GM06990 (cell line): ENCODE results near the gene GRK3.

Experiments used
- DNase-seq: peaks from one replicate; pipeline ENCODE4 v3.0.0-alpha.2; 2011; ENCODE audit not compliant: insufficient read length; ENCODE audit errors: extremely low read depth
- H3K27me3 ChIP-seq: replicated peaks from 2 replicates; pipeline ENCODE4 v1.6.0; 2011; ENCODE audit warnings: low read length; ENCODE audit not compliant: control insufficient read depth, insufficient read depth
- H3K36me3 ChIP-seq: 2 replicates; pipeline ENCODE4 v1.5.1; 2011; ENCODE audit warnings: low read length; ENCODE audit not compliant: control insufficient read depth, insufficient read depth
- H3K4me3 ChIP-seq: replicated peaks from 2 replicates; pipeline ENCODE4 v1.5.1; 2011; ENCODE audit warnings: low read depth, mild to moderate bottlenecking, control low read depth, low read length
- TF ChIP-seq, protein P1 (sequence below): IDR thresholded peaks from 2 replicates; pipeline ENCODE4 v1.5.1; 2011; ENCODE audit warnings: low read length, control low read depth, mild to moderate bottlenecking, inconsistent platforms; ENCODE audit not compliant: insufficient read depth, poor library complexity, severe bottlenecking

GRK3 gene

DNA sequence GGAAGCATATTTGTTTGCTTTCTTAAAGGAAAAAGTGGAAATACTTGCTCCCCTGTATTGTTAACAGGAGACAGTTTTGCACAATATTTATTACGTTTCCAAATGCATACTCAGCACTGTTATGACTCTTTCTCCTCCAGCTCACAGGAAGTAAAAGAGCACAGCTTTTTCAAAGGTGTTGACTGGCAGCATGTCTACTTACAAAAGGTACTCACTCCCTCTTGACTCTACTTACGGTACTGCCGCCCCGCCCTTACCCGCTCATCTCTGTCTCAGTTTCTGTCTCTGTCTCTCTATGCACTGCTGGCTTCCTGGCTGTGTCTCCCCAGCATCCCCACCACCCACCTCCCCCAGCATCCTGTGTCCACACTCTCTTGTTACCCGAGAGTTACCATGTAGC, 145.3 kb downstream of the GRK3 start:
- no peak for DNase-seq
- TF ChIP-seq, protein P1, sequence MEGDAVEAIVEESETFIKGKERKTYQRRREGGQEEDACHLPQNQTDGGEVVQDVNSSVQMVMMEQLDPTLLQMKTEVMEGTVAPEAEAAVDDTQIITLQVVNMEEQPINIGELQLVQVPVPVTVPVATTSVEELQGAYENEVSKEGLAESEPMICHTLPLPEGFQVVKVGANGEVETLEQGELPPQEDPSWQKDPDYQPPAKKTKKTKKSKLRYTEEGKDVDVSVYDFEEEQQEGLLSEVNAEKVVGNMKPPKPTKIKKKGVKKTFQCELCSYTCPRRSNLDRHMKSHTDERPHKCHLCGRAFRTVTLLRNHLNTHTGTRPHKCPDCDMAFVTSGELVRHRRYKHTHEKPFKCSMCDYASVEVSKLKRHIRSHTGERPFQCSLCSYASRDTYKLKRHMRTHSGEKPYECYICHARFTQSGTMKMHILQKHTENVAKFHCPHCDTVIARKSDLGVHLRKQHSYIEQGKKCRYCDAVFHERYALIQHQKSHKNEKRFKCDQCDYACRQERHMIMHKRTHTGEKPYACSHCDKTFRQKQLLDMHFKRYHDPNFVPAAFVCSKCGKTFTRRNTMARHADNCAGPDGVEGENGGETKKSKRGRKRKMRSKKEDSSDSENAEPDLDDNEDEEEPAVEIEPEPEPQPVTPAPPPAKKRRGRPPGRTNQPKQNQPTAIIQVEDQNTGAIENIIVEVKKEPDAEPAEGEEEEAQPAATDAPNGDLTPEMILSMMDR: no peak
- Histone ChIP-seq H3K36me3 (peaks cover 11% of the 10 kb centered on the region), H3K27me3 (no peaks in the 10 kb centered on the region), H3K4me3 (no peak overlapping the region)

DNA sequence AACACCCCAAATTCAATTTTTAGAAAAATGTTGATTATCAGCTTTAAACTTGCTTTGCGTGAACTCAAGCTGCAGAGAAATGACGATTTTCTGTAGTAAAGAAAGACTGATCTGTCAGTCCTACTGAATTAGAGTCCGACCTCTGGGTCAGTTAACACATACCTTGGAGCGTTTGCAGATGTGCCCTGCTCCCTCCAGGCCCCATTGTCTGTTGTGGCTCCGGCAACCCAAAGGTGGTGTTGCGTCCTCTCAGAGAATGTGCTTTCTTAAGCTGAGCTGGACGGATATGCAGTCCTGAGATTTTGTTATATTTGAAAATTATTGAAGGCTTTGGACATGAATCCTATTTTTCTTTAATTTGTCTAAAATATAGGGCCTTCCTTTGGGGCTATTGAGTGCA, 146.0 kb downstream of the GRK3 start:
- Histone ChIP-seq H3K27me3 (no peaks in the 10 kb centered on the region), H3K4me3 (no peak overlapping the region), H3K36me3 (peaks cover 11% of the 10 kb centered on the region)
- TF ChIP-seq, protein P1: no peak
- DNase-seq: no peak

DNA sequence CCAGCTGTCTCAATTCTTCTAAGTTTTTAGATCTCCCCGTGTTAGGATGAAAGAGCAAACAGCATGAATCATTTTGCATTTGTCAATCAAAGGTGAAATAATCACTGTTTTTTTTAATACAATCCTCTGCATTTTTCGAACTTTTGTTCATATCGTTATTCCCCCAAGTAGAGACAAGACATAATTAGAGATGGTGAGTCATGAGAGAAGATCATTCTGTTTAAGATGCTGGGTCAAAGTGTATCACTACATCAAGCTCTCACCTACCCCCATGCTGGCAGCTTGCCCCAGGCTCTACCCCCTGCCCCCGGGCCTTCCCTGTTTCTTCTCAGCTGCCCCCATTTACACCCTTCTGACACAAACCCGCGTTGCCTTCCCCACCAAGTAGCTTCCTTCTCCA, 147.0 kb downstream of the GRK3 start:
- TF ChIP-seq, protein P1: no peak
- Histone ChIP-seq H3K36me3 (peaks cover 9% of the 10 kb centered on the region), H3K4me3 (no peak overlapping the region), H3K27me3 (no peaks in the 10 kb centered on the region)
- no peak for DNase-seq

DNA sequence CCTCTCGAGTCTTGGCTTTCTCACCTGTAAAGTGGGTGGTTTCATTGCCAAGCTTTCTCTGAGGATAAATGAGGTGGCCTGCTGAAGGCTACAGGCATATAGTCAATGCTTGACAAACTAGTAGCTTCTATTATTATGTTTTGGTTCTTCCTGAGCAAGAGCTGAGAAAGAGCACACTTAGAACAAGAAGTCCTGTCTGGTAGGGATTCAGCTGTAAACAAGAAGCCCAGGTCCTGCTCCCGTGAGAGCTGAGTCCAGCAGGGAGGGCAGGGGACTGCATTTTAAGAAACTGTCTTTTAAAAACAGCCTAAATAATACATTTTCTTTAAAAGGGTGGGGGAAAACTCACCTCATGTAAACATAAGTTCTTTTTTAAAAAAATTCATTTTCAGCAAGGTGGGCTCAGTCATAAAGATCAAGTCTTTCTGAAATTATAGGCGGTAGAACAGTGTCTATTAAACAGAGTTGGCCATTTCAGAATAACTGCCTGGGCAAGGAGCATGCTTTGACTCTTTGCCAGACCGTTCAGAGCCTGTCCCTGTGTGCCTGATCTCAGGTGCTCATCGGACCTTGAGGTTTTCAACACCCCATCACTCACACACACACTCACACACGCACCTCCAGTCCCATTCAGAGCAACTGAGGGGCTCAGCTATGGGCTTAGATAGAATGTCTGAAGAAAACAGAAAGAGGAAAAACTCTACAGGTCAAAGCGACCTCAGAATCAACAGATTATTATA, 148.4 kb downstream of the GRK3 start:
- Histone ChIP-seq H3K4me3 (no peak overlapping the region), H3K27me3 (no peaks in the 10 kb centered on the region), H3K36me3 (peaks cover 5% of the 10 kb centered on the region)
- TF ChIP-seq, protein P1: no peak
- no peak for DNase-seq

DNA sequence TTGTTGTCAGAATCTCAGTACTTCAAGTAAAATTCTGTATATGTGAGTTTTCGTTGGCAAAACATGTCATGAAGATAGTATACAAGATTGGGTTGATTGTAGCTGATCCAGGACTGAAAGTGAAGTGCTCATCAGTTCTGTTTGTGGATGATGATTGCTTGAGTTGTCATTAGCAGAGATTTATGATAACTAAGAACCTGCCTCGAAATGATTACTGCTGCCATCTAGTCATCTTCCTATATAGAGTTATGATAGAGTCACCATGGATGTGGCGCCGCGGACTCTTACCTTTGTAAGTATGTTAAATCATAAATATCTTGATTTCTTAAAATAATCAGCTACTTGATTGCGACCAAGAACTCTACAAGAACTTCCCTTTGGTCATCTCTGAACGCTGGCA, 149.6 kb downstream of the GRK3 start:
- peaks cover 5% of the 10 kb centered on the region for H3K36me3 ChIP-seq
- DNase-seq: no peak
- H3K4me3 ChIP-seq: no peak overlapping the region
- TF ChIP-seq, protein P1: no peak
- H3K27me3 ChIP-seq: no peaks in the 10 kb centered on the region

DNA sequence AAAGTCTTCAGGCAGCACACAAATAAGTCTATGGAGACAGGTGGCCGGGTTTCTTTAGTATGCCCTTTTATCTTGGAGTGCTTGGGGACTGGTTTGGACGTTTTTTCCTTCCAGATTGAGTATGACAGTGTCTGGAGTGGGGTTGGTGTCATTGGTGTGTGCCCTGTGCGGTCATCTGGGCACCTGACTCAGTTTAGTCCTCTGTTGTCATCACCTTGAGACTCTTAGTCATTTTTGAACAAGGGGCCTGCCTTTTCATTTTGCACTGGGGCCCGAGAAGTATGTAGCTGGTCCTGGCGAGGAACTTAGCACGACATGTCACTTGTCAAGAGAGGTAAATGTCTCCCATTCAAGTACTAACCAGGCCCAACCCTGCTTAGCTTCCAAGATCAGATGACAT, 150.3 kb downstream of the GRK3 start:
- DNase-seq: no peak
- peaks cover 8% of the 10 kb centered on the region for H3K36me3 ChIP-seq
- TF ChIP-seq, protein P1: no peak
- H3K27me3 ChIP-seq: no peaks in the 10 kb centered on the region
- H3K4me3 ChIP-seq: no peak overlapping the region
